Hematopoietic multipotent progenitor cell treated with erythropoietin and hydrocortisone succinate and interleukin-3 and kit ligand, for 4 days (in vitro differentiated cells): Measurements from ENCODE around the gene WIPI1.
"Not testable (repeated sequence)": the region's sequence is repeated elsewhere in the genome, so short reads cannot be mapped to it uniquely, and the experiment has no call there.

ENCODE experiments used
- DNase-seq: peaks from one replicate; pipeline ENCODE4 v3.0.0-alpha.2; 2015

Gene WIPI1

GRCh38 chr17:68383443-68384321 lies 73.6 kb downstream of the WIPI1 start:
- no peak for DNase-seq

- DNase-seq = no peak
Observed at GRCh38 chr17:68383120-68383442, 74.2 kb downstream of the WIPI1 start.

GRCh38 chr17:68382582-68383085 lies 74.7 kb downstream of the WIPI1 start:
- no peak for DNase-seq

DNA sequence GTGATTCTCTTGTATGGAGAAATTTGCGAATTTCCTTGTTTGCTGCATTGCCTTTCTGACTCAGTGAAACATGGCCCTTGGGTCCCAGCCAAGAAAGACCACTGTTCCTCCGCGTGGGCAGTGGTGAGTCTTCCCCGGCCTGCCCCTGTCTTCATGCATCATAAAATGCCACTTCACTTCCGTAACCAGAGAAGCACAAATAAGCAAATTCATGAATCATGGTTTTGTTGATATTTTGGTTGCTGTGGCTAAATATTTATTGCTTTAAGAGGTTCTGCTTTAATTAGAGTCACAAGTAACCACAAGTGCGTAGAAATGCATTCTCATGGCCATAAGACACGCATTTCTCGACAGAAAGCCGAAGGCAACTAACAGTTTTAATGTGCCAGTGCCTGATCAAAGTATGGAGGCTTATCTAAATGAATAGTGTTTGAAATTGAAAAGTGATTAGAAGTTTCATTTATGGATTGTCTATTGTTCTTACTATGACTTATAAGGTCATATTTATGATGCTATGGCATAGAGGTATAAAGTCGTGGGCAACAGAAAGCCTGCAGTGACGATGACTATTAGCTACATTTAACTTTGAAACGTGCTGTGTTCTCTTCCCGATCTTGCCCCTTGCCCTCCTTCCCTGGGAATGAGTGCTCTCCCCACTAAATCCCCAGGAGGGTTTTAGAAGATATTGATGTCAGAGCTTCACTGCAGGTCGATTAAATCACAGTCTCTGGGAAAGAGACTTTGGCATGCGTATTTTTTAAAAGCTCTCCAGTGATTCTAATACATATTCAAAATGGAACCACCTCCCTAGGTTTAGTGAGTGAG lies 76.0 kb downstream of the WIPI1 start:
- DNase-seq = peak; percentile 11

DNA sequence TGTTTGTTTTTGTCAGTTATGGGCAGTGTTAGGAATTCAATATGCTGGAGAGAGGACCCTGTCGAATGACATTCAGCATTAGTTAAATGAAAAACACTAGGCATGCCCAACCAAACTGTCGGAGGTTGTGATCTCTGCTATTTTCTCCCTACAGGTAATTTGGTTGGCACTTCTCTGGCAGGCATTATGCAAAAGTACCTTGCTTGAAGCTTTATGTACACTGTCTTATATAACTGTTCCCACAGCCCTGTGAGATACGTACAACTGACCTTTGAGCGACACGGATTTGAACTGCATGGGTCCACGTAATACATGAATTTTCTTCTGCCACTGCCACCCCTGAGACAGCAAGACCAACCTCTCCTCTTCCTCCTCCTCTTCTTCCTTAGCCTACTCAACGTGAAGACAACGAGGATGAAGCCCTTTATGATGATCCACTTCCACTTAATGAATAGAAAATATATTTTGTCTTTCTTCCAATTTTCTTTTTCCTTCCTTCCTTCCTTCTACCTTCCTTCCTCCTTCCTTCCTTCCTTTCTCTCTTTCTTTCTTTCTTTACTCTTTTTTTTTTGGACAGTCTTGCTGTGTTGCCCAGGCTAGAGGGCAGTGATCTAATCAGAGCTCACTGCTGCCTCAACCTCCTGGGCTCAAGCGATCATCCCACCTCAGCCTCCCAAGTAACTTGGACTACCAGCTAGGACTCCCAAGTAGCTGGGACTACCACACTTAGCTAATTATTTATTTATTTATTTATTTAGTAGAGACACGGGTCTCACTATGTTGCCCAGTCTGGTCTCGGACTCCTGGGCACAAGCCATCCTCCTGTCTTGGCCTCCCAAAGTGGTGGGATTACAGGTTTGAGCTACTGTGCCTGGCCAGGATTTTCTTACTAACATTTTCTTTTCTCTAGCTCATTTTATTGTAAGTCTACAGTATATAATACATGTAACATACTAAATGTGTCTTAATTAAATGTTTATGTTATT lies 77.3 kb downstream of the WIPI1 start:
- no peak for DNase-seq

DNA sequence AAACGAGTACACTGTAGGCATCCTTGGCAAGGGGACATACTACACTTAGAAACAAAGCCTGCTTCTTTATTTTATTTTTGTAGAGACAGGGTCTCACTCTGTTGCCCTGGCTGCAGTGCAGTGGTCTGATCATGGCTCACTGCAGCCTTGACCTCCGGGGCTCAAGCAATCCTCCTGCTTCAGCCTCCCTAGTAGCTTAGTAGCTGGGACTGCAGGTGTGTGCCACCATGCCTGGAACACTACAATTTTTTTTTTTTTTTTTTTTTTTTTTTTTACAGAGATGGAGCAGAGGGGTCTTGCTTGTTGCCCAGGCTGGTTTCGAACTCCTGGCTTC lies 78.2 kb downstream of the WIPI1 start:
- no peak for DNase-seq

DNA sequence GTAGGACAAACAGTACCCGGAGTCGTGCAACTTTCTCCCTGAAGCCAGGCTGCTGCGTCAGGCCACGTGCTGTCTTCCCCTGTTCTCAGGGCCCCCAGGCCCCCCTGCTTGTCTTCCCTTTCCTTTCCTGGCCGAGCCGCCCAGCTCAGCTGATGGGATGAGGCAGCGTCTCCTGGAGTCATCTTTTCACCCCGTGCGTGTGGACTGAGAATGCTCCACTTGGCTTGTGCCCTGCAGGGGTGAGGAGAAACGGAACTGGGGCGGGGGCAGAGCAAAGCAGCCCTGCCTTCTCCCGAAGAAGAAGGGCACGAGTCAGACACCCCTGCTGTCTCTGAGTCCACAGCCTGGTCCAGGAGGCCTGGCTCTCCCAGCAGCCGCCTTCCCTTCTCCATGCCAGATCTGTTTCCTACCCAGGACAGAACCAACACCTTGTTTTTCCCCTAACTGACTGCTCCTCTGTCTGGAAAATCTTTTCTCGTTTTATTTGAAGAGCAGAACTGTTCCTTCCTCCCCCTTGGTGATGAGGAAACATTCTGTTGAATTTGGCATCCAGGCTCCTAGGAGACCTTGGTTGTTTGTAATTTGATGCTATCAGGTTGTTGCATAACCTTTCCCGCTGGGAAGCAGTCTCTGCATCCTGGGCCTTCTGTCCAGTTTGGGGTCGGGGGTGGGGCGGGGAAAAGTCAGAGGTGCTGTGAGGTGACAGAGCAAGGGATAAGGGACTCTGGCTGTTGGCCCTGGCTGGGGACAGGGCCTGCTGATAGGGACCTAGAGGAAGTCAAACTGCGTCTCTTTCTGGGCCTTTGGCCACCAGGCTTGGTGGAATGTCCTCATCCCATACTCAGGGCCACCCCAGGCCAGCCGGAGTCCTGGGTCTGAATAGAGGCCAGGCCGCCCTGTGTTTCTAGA lies 78.8 kb downstream of the WIPI1 start:
- DNase-seq = no peak

GRCh38 chr17:68377771-68378267 lies 79.5 kb downstream of the WIPI1 start:
- no peak for DNase-seq

GRCh38 chr17:68376178-68376577 lies 81.1 kb downstream of the WIPI1 start:
- DNase-seq = not testable (repeated sequence)

- DNase-seq = no peak
Observed at GRCh38 chr17:68375566-68375965, 81.7 kb downstream of the WIPI1 start.
